Neural crest cell (in vitro differentiated cells): ENCODE data around the gene HHATL. TPM values are rescaled to one million over a fixed set of nuclear protein-coding genes. Genes with fewer than 3 reads are reported as not detected.

Experiments used
- DNase-seq: peaks from one replicate; pipeline ENCODE4 v3.0.0; 2021; ENCODE audit warnings: low read depth, mixed read lengths, low spot score
- H3K27ac Mint-ChIP-seq: one replicate; pipeline ENCODE4 v1.8.0; 2021; ENCODE audit warnings: mild to moderate bottlenecking, mixed read lengths; ENCODE audit not compliant: unreplicated experiment
- H3K27me3 Mint-ChIP-seq: 2 replicates; pipeline ENCODE4 v1.8.0; 2021; ENCODE audit warnings: low read depth, mild to moderate bottlenecking, mixed read lengths
- H3K36me3 Mint-ChIP-seq: 2 replicates; pipeline ENCODE4 v1.8.0; 2021; ENCODE audit warnings: low read depth, mild to moderate bottlenecking, mixed read lengths
- H3K4me1 Mint-ChIP-seq: 2 replicates; pipeline ENCODE4 v1.8.0; 2021; ENCODE audit warnings: mixed read lengths
- H3K4me3 Mint-ChIP-seq: one replicate; pipeline ENCODE4 v1.8.0; 2021; ENCODE audit warnings: mild to moderate bottlenecking, mixed read lengths
- H3K9me3 Mint-ChIP-seq: 2 replicates; pipeline ENCODE4 v1.8.0; 2021; ENCODE audit warnings: mixed read lengths
- CTCF ChIP-seq: fragments of 200-600 bp; sonication (generic); conservative IDR thresholded peaks from 2 replicates; pipeline ENCODE4 v1.5.0; 2021; ENCODE audit warnings: antibody characterized with exemption, mild to moderate bottlenecking
- total RNA-seq: library from RNA; stranded (reverse); gene quantifications from 2 replicates; pipeline ENCODE4 v1.2.1, GENCODE V29; 2021

Gene HHATL
- total RNA-seq, 1 donor from 2014 or later: not detected

- peak overlapping the region; percentile 41 for H3K4me3 Mint-ChIP-seq
- H3K4me1 Mint-ChIP-seq: no peaks in the 10 kb centered on the region
- H3K36me3 Mint-ChIP-seq: no peaks in the 10 kb centered on the region
- H3K27ac Mint-ChIP-seq: peak overlapping the region; percentile 72
- no peak for TF ChIP-seq CTCF
- no peak for DNase-seq
- H3K27me3 Mint-ChIP-seq: no peaks in the 10 kb centered on the region
- no peaks in the 10 kb centered on the region for H3K9me3 Mint-ChIP-seq
Observed at GRCh38 chr3:42660131-42660715, 42.4 kb downstream of the HHATL start.

GRCh38 chr3:42659451-42660130 lies 43.0 kb downstream of the HHATL start:
- H3K27ac Mint-ChIP-seq: peak overlapping the region; percentile 72
- DNase-seq: no peak
- H3K4me3 Mint-ChIP-seq: peak overlapping the region; percentile 41
- H3K36me3 Mint-ChIP-seq: no peaks in the 10 kb centered on the region
- no peak for TF ChIP-seq CTCF
- H3K27me3 Mint-ChIP-seq: no peaks in the 10 kb centered on the region
- H3K4me1 Mint-ChIP-seq: no peaks in the 10 kb centered on the region
- no peaks in the 10 kb centered on the region for H3K9me3 Mint-ChIP-seq

GRCh38 chr3:42658771-42659390 lies 43.7 kb downstream of the HHATL start:
- no peak for DNase-seq

GRCh38 chr3:42658091-42658770 lies 44.4 kb downstream of the HHATL start:
- Mint-ChIP-seq H3K27ac (peak overlapping the region; percentile 75), H3K27me3 (no peaks in the 10 kb centered on the region), H3K4me1 (peaks cover 2% of the 10 kb centered on the region), H3K36me3 (no peaks in the 10 kb centered on the region), H3K9me3 (no peaks in the 10 kb centered on the region), H3K4me3 (peak overlapping the region; percentile 68)
- no peak for TF ChIP-seq CTCF
- no peak for DNase-seq

More at GRCh38 chr3:42658771-42659390, 43.7 kb downstream of the HHATL start:
- Mint-ChIP-seq H3K27ac (no peak overlapping the region), H3K27me3 (no peaks in the 10 kb centered on the region), H3K36me3 (no peaks in the 10 kb centered on the region), H3K4me1 (no peaks in the 10 kb centered on the region), H3K9me3 (no peaks in the 10 kb centered on the region), H3K4me3 (no peak overlapping the region)
- no peak for TF ChIP-seq CTCF

GRCh38 chr3:42657675-42658074 lies 44.9 kb downstream of the HHATL start:
- no peak for DNase-seq
- H3K4me1 Mint-ChIP-seq: peaks cover 5% of the 10 kb centered on the region
- H3K27me3 Mint-ChIP-seq: no peaks in the 10 kb centered on the region
- H3K9me3 Mint-ChIP-seq: no peaks in the 10 kb centered on the region
- no peaks in the 10 kb centered on the region for H3K36me3 Mint-ChIP-seq
- H3K4me3 Mint-ChIP-seq: peak overlapping the region; percentile 66
- no peak overlapping the region for H3K27ac Mint-ChIP-seq
- no peak for TF ChIP-seq CTCF
